HEK293 (cell line): ENCODE data around the gene GP2.
"Not testable (repeated sequence)": the region's sequence is repeated elsewhere in the genome, so short reads cannot be mapped to it uniquely, and the experiment has no call there.

Experiments
- CTCF ChIA-PET: fragments of 350-600 bp; formaldehyde crosslinking; extraction: SDS; loops from one replicate; lab custom pipeline; 2021; ENCODE audit warnings: antibody characterized with exemption; lab: Yijun Ruan, JAX
- POLR2A ChIA-PET: fragments of 300-600 bp; formaldehyde crosslinking; extraction: SDS; loops from one replicate; lab custom pipeline; 2020; ENCODE audit warnings: antibody characterized with exemption, inconsistent platforms; lab: Yijun Ruan, JAX
- H3K27ac ChIP-seq: fragments of 200-500 bp; sonication (Bioruptor generic); 2 replicates; pipeline ENCODE4 v1.5.1; 2014; ENCODE audit warnings: low read depth, low read length, control low read depth, inconsistent platforms; ENCODE audit errors: extremely low read depth
- H3K36me3 ChIP-seq, 2 experiments: fragments of 200-500 bp in 1 of 2; sonication (Bioruptor generic) in 1 of 2; 1 replicate in 1 of 2; 2 replicates in 1 of 2; pipeline ENCODE4 v1.5.1; 2014 to 2017; ENCODE audit warnings: inconsistent platforms in 2 of 2, low read length in 2 of 2; ENCODE audit not compliant: control insufficient read depth in 2 of 2, insufficient read depth in 1 of 2
- H3K4me1 ChIP-seq: fragments of 200-500 bp; sonication (Bioruptor generic); 2 replicates; pipeline ENCODE4 v1.5.1; 2014; ENCODE audit warnings: mild to moderate bottlenecking, low read length, inconsistent platforms; ENCODE audit not compliant: control insufficient read depth, insufficient read depth
- H3K4me3 ChIP-seq: 2 replicates; pipeline ENCODE4 v1.5.1; 2011; ENCODE audit warnings: low read depth, mild to moderate bottlenecking, control low read depth, low read length, moderate library complexity
- H3K9me3 ChIP-seq: fragments of 200-500 bp; sonication (Bioruptor generic); 2 replicates; pipeline ENCODE4 v1.5.1; 2014; ENCODE audit warnings: low read depth, low read length, inconsistent platforms; ENCODE audit not compliant: control insufficient read depth, insufficient read depth
- PRDM1 ChIP-seq: fragments of 450-650 bp; formaldehyde crosslinking; IDR thresholded peaks from 2 replicates; pipeline ENCODE4; 2016; ENCODE audit warnings: missing biosample characterization, missing genetic modification characterization
- YY2 ChIP-seq: fragments of 450-650 bp; formaldehyde crosslinking; IDR thresholded peaks from 2 replicates; pipeline ENCODE4 v1.5.1; 2016; ENCODE audit warnings: missing biosample characterization, missing genetic modification characterization
- ZBTB48 ChIP-seq: fragments of 450-650 bp; formaldehyde crosslinking; IDR thresholded peaks from 2 replicates; pipeline ENCODE4 v1.5.1; 2016; ENCODE audit warnings: missing biosample characterization, missing genetic modification characterization
- ZNF148 ChIP-seq: fragments of 450-650 bp; formaldehyde crosslinking; IDR thresholded peaks from 2 replicates; pipeline ENCODE4 v1.5.0; 2017; ENCODE audit warnings: missing biosample characterization, missing genetic modification characterization, borderline replicate concordance
- ZNF214 ChIP-seq: fragments of 450-650 bp; formaldehyde crosslinking; IDR thresholded peaks from 2 replicates; pipeline ENCODE4 v1.5.1; 2017; ENCODE audit warnings: missing biosample characterization, mild to moderate bottlenecking, missing genetic modification characterization, borderline replicate concordance
- ZNF404 ChIP-seq: fragments of 450-650 bp; formaldehyde crosslinking; IDR thresholded peaks from 2 replicates; pipeline ENCODE4 v1.5.1; 2017; ENCODE audit warnings: missing biosample characterization, missing genetic modification characterization
- ZNF423 ChIP-seq: fragments of 450-650 bp; formaldehyde crosslinking; IDR thresholded peaks from 2 replicates; pipeline ENCODE4 v1.5.1; 2016; ENCODE audit warnings: missing biosample characterization, missing genetic modification characterization
- ZNF521 ChIP-seq: fragments of 450-650 bp; formaldehyde crosslinking; IDR thresholded peaks from 2 replicates; pipeline ENCODE4 v1.5.1; 2017; ENCODE audit warnings: missing biosample characterization, mild to moderate bottlenecking, missing genetic modification characterization
- ZNF621 ChIP-seq: fragments of 450-650 bp; formaldehyde crosslinking; IDR thresholded peaks from 2 replicates; pipeline ENCODE4 v1.5.1; 2017; ENCODE audit warnings: missing biosample characterization, missing genetic modification characterization
- ZNF623 ChIP-seq: fragments of 450-650 bp; formaldehyde crosslinking; IDR thresholded peaks from 2 replicates; pipeline ENCODE4 v1.5.1; 2016; ENCODE audit warnings: missing biosample characterization, missing genetic modification characterization
- TF ChIP-seq, protein P1 (sequence below): fragments of 450-650 bp; formaldehyde crosslinking; IDR thresholded peaks from 2 replicates; pipeline ENCODE4 v1.5.1; 2016; ENCODE audit warnings: missing biosample characterization, missing genetic modification characterization
- TF ChIP-seq, protein P2 (sequence below): fragments of 450-650 bp; formaldehyde crosslinking; IDR thresholded peaks from 2 replicates; pipeline ENCODE4 v1.5.1; 2016; ENCODE audit warnings: missing biosample characterization, missing genetic modification characterization
- TF ChIP-seq, protein P3 (sequence below): fragments of 450-650 bp; formaldehyde crosslinking; conservative IDR thresholded peaks from 2 replicates; pipeline ENCODE4 v1.5.1; 2016; ENCODE audit warnings: low read depth, missing biosample characterization, missing genetic modification characterization

The GP2 gene

GRCh38 chr16:20314575-20314974 is 12.7 kb downstream of the GP2 start (continued):
- no peak for TF ChIP-seq ZNF623 (tag by site-specific recombination)

- ChIA-PET CTCF (interaction anchor here (4.3 kb wide), 1 partner anchor 13 kb away, joined by 20 read pairs; no protein-coding TSS in a partner anchor), POLR2A (no interaction called here)
- H3K4me3 ChIP-seq: no peak overlapping the region
- no peaks in the 10 kb centered on the region for H3K9me3 ChIP-seq
- no peaks in the 10 kb centered on the region for H3K36me3 ChIP-seq
- TF ChIP-seq ZNF423 (tag by site-specific recombination) (no peak), ZBTB48 (tag by site-specific recombination) (no peak), YY2 (tag by site-specific recombination) (no peak), PRDM1 (tag by site-specific recombination) (no peak), ZNF404 (no peak), ZNF521 (tag by site-specific recombination) (no peak), ZNF214 (no peak), ZNF148 (tag by site-specific recombination) (no peak), ZNF621 (no peak)
- TF ChIP-seq, protein P1, sequence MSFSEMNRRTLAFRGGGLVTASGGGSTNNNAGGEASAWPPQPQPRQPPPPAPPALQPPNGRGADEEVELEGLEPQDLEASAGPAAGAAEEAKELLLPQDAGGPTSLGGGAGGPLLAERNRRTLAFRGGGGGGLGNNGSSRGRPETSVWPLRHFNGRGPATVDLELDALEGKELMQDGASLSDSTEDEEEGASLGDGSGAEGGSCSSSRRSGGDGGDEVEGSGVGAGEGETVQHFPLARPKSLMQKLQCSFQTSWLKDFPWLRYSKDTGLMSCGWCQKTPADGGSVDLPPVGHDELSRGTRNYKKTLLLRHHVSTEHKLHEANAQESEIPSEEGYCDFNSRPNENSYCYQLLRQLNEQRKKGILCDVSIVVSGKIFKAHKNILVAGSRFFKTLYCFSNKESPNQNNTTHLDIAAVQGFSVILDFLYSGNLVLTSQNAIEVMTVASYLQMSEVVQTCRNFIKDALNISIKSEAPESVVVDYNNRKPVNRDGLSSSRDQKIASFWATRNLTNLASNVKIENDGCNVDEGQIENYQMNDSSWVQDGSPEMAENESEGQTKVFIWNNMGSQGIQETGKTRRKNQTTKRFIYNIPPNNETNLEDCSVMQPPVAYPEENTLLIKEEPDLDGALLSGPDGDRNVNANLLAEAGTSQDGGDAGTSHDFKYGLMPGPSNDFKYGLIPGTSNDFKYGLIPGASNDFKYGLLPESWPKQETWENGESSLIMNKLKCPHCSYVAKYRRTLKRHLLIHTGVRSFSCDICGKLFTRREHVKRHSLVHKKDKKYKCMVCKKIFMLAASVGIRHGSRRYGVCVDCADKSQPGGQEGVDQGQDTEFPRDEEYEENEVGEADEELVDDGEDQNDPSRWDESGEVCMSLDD (tag by site-specific recombination): no peak
- TF ChIP-seq, protein P2, sequence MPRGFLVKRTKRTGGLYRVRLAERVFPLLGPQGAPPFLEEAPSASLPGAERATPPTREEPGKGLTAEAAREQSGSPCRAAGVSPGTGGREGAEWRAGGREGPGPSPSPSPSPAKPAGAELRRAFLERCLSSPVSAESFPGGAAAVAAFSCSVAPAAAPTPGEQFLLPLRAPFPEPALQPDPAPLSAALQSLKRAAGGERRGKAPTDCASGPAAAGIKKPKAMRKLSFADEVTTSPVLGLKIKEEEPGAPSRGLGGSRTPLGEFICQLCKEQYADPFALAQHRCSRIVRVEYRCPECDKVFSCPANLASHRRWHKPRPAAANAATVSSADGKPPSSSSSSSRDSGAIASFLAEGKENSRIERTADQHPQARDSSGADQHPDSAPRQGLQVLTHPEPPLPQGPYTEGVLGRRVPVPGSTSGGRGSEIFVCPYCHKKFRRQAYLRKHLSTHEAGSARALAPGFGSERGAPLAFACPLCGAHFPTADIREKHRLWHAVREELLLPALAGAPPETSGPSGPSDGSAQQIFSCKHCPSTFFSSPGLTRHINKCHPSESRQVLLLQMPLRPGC (tag by site-specific recombination): no peak
- TF ChIP-seq, protein P3, sequence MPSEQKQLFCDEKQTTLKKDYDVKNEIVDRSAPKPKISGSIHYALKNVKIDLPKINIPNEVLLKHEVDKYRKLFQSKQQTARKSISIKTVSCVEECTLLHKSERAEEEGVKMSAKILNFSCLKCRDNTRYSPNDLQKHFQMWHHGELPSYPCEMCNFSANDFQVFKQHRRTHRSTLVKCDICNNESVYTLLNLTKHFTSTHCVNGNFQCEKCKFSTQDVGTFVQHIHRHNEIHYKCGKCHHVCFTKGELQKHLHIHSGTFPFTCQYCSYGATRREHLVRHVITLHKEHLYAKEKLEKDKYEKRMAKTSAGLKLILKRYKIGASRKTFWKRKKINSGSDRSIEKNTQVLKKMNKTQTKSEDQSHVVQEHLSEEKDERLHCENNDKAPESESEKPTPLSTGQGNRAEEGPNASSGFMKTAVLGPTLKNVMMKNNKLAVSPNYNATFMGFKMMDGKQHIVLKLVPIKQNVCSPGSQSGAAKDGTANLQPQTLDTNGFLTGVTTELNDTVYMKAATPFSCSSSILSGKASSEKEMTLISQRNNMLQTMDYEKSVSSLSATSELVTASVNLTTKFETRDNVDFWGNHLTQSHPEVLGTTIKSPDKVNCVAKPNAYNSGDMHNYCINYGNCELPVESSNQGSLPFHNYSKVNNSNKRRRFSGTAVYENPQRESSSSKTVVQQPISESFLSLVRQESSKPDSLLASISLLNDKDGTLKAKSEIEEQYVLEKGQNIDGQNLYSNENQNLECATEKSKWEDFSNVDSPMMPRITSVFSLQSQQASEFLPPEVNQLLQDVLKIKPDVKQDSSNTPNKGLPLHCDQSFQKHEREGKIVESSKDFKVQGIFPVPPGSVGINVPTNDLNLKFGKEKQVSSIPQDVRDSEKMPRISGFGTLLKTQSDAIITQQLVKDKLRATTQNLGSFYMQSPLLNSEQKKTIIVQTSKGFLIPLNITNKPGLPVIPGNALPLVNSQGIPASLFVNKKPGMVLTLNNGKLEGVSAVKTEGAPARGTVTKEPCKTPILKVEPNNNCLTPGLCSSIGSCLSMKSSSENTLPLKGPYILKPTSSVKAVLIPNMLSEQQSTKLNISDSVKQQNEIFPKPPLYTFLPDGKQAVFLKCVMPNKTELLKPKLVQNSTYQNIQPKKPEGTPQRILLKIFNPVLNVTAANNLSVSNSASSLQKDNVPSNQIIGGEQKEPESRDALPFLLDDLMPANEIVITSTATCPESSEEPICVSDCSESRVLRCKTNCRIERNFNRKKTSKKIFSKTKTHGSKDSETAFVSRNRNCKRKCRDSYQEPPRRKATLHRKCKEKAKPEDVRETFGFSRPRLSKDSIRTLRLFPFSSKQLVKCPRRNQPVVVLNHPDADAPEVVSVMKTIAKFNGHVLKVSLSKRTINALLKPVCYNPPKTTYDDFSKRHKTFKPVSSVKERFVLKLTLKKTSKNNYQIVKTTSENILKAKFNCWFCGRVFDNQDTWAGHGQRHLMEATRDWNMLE (tag by site-specific recombination): no peak
- no peaks in the 10 kb centered on the region for H3K4me1 ChIP-seq
- H3K27ac ChIP-seq: no peak overlapping the region
Observed at GRCh38 chr16:20313741-20314140, 13.6 kb downstream of the GP2 start.

DNA sequence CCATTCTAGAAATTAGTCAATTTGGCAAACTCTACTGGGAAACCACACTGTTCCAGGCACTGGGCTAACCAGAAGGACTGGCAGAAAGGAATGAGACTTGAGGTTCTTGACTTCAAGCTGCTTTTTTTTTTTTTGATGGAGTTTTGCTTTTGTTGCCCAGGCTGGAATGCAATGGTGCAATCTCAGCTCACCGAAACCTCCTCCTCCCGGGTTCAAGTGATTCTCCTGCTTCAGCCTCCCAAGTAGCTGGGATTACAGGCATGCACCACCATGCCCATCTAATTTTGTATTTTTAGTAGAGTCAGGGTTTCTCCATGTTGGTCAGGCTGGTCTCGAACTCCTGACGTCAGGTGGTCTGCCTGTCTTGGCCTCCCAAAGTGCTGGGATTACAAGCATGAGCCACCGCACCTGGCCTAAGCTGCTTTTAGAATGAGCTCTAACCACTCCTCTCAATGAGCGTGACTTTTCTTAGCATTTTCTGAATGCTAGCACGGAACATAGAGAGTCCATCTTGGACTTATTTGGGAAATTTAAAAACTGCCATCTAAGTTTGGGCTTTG is 14.7 kb downstream of the GP2 start:
- H3K9me3 ChIP-seq, H3K36me3 ChIP-seq, POLR2A ChIA-PET, H3K27ac ChIP-seq, H3K4me1 ChIP-seq, H3K4me3 ChIP-seq: not testable (repeated sequence)
- CTCF ChIA-PET: interaction anchor here (0.6 to 4.3 kb wide), 2 partner anchors 12 to 21 kb away, joined by 3 to 20 read pairs; no protein-coding TSS in a partner anchor
